ENCODE data around the gene VPS54.

DNA sequence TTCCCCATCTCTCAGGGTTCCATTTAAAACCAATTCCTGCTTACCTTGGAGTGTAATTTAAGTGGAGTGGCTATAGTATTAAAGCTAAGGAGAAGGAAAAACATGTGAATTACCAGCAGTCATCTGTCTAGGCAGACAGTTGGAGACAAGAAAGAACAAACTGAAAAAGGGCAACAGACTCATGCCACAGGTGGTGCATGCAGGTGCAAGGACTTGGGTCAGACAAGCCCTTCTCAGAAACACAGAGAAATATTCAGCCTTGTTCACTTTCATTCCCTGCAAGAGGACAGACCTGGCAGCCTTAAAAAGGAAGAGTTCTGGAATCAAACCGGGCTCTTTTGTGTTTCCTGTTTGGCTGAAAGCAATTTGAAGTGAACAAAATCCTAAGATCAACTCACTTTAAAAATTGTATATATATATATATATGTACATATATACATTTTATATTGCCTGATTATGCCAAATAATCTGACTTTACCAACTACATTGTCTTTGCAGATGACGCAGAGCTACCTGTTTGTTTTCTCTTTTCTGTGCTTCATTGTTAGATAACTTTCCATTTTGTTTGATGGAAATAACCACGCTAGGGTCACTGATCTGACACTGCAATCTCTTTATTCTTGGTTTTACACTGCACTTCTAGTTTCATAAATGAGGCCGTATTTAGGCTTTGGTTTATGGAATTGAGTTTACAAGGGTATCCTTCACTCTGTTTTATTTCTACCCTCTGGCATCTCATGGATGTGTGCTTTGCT is 35.1 kb upstream of the VPS54 start:
- no peak for TF ChIP-seq CTCF (IDR thresholded peaks at IDR 0.05)
- TF ChIP-seq ZFX (IDR thresholded peaks at IDR 0.05; ENCODE audit: borderline replicate concordance) = no peak
